H7 (cell line): ENCODE data around the gene CDKL1. TPM values are rescaled to one million over a fixed set of nuclear protein-coding genes. Genes with fewer than 3 reads are reported as not detected.
A peak's percentile ranks its signal among the peaks of the same experiment; 100 is the strongest.

Source experiments
- DNase-seq: peaks from one replicate; pipeline ENCODE4 v3.0.0; 2012
- H3K27me3 ChIP-seq: 2 replicates; pipeline ENCODE4 v1.6.0; 2011; ENCODE audit warnings: mild to moderate bottlenecking, low read length; ENCODE audit not compliant: control insufficient read depth, insufficient read depth
- H3K36me3 ChIP-seq: replicated peaks from 2 replicates; pipeline ENCODE4 v1.5.1; 2011; ENCODE audit warnings: low read length; ENCODE audit not compliant: control insufficient read depth, insufficient read depth
- H3K4me3 ChIP-seq: 2 replicates; pipeline ENCODE4 v1.5.1; 2011; ENCODE audit warnings: low read depth, mild to moderate bottlenecking, control low read depth, low read length, moderate library complexity; ENCODE audit not compliant: insufficient read depth
- total RNA-seq: library from RNA; depleted of rRNA; stranded (reverse); fragments of >200 nt; shearing (Covaris generic); gene quantifications from 2 replicates; pipeline ENCODE4 v1.2.3, GENCODE V29; 2014; rRNA removed

CDKL1 gene
- total RNA-seq, 1 experiment from 2014 or later = 16.4 TPM

GRCh38 chr14:50312734-50313054 is 84.0 kb downstream of the CDKL1 start:
- DNase-seq = no peak
- H3K4me3 ChIP-seq = peak overlapping the region; percentile 91
- no peaks in the 10 kb centered on the region for H3K27me3 ChIP-seq
- H3K36me3 ChIP-seq = peaks cover 2% of the 10 kb centered on the region; the same call in 1 of the 2 replicates

DNA sequence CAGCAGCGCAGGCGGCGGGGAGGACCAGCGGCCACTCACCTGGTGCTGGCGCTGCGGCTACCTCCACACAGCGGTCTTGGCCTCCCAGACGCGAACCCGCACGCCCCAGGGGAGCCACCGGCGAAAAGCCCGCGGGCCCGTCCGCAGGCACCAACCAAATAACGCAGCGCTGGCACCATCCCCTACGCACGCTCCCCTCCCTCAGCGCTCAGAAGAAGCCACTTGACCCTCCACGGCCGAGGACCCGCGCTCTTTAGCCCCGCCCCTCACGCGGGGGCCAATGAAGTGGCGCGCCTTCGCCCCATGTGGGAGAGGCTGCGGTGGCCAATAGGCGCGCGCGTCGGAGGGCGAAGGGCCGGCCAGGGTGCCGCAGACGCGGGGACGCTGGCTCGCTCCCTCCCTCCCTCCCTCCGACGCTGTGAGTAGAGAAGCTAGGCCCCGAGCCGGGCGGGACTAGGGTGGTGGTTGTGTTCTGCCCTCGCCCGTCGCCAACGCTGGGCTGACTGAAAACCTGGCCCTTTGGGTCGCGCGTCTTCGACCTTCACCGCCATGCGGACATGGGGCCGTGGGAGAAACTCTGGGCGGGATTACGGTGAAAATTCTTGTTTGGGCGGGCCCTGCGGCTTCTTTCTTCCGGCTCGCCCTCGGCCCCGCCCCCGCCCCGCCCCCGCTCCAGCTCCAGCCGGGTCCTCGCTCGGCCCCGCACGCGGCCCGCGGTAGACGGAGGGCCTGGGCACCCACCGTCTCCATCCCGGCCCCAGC is 84.5 kb downstream of the CDKL1 start, which contains the start of the genes DMAC2L and L2HGDH:
Gene DMAC2L (plus strand): TSS at position 353 of the 762 bp plus-strand sequence. CDS start 9,164 bp downstream, outside the sequence.
Gene L2HGDH (minus strand): TSS at position 258 of the 762 bp plus-strand sequence. CDS start 79 bp downstream, at position 179.
- Histone ChIP-seq H3K27me3 (no peaks in the 10 kb centered on the region), H3K36me3 (peaks cover 2% of the 10 kb centered on the region; the same call in 1 of the 2 replicates), H3K4me3 (peak within 1 kb of the TSS; percentile 91)
- peak; percentile 97 for DNase-seq

DNA sequence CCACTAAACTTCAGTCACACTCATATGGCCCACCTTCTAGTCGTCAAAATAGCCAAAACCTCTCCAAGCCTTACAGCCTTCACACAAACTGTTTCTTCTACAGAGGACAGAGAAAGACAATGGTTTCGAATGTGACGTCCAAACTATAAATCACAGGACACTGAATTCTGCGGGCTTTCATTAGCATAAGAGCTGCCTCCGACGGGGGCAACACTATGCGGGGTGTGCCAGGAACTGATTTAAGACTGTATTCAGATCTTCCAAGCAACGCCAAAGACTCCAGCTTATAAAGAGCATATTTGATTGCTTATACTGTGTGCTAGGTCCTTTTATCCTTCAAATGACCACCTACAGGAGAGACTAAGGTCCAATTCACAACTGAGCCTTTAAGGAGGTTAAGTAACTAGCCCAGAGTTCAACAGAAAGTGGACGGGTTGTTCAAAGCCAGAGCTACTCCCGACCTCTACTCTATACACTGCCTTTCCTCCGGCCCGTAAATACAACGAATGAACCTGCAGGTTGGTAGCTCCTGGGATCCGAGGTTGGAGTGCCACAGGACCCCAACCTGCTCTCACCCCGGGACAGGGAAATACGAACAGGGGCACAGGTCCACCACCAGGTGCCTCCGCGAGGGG is 85.2 kb downstream of the CDKL1 start:
- peak; percentile 22 for DNase-seq
- no peaks in the 10 kb centered on the region for H3K27me3 ChIP-seq
- H3K4me3 ChIP-seq = peak overlapping the region; percentile 91
- peaks cover 2% of the 10 kb centered on the region; the same call in 1 of the 2 replicates for H3K36me3 ChIP-seq

DNA sequence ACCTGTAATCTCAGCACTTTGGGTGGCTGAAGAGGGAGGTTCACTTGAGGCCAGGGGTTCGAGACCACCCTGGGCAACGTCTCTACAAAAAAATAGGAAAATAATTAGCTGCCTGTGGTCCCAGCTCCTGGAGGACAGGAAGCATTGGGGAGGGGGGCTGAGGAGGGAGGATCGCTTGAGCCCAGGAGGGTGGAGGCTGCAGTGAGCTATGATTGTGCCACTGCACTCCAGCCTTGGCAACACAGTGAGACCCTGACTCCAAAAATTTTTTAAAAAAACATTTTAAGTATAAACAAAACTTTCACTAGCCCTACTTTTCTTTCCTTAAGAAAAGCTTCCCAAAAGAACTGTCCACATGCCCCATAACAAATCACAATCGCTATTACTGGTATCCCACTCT is 86.2 kb downstream of the CDKL1 start:
- no peaks in the 10 kb centered on the region for H3K27me3 ChIP-seq
- H3K4me3 ChIP-seq = no peak overlapping the region
- no peak for DNase-seq
- H3K36me3 ChIP-seq = peaks cover 2% of the 10 kb centered on the region; the same call in 1 of the 2 replicates

DNA sequence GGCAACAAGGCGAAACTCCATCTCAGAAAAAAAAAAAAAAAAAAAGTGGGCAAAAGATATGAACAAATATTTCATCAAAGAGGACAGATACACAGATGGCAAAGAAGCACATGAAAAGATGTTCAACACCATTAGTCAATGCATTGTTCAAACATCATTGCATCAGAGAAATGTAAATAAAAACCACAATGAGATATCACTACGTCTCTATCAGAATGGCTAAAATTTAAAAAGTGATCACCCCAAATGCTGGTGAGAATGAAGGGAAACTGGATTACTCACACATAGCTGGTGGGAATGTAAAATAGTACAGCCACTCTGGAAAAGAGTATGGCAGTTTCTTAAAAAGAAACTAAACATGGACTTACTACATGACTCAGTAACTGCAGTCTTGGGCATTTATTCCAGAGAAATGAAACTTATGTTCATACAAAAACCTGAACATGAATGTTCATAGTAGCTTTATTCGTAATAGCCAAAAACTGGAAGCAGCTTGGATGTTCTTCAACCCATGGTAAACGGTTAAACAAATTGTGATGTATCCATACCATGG is 88.2 kb downstream of the CDKL1 start:
- no peaks in the 10 kb centered on the region for H3K27me3 ChIP-seq
- H3K36me3 ChIP-seq = no peaks in the 10 kb centered on the region
- DNase-seq = no peak
- no peak overlapping the region for H3K4me3 ChIP-seq

- Histone ChIP-seq H3K36me3 (no peaks in the 10 kb centered on the region), H3K27me3 (no peaks in the 10 kb centered on the region), H3K4me3 (no peak overlapping the region)
- no peak for DNase-seq
Measured at GRCh38 chr14:50303744-50304471, 92.8 kb downstream of the CDKL1 start.

- no peaks in the 10 kb centered on the region for H3K36me3 ChIP-seq
- no peak overlapping the region for H3K4me3 ChIP-seq
- H3K27me3 ChIP-seq = no peaks in the 10 kb centered on the region
Measured at GRCh38 chr14:50301914-50302313, 94.8 kb downstream of the CDKL1 start.

DNA sequence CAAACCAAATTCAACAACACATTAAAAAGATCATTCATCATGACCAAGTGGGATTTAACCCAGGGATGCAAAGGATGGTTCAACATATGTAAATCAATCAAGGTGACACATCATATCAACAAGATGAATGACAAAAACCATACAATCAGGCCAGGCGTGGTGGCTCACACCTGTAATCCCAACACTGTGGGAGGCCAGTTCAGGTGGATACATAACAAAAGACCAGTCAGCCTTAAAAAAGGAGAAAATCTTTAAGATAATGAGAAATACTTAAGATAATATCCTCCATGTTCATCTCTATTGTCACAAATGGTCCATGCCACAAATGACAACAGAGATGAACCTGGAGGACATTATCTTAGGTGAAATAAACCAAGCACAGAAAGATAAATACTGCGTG is 97.1 kb downstream of the CDKL1 start:
- no peak for DNase-seq
- Histone ChIP-seq H3K4me3 (no peak overlapping the region), H3K36me3 (no peaks in the 10 kb centered on the region), H3K27me3 (no peaks in the 10 kb centered on the region)

More at GRCh38 chr14:50301914-50302313, 94.8 kb downstream of the CDKL1 start:
- DNase-seq = no peak

- DNase-seq = no peak
- Histone ChIP-seq H3K27me3 (no peaks in the 10 kb centered on the region), H3K4me3 (no peak overlapping the region), H3K36me3 (no peaks in the 10 kb centered on the region; the same call in 1 of the 2 replicates)
Measured at GRCh38 chr14:50290306-50290705, 106.4 kb downstream of the CDKL1 start.

GRCh38 chr14:50288146-50288545 is 108.5 kb downstream of the CDKL1 start:
- H3K4me3 ChIP-seq = no peak overlapping the region
- no peaks in the 10 kb centered on the region for H3K36me3 ChIP-seq
- no peak for DNase-seq
- H3K27me3 ChIP-seq = no peaks in the 10 kb centered on the region

DNA sequence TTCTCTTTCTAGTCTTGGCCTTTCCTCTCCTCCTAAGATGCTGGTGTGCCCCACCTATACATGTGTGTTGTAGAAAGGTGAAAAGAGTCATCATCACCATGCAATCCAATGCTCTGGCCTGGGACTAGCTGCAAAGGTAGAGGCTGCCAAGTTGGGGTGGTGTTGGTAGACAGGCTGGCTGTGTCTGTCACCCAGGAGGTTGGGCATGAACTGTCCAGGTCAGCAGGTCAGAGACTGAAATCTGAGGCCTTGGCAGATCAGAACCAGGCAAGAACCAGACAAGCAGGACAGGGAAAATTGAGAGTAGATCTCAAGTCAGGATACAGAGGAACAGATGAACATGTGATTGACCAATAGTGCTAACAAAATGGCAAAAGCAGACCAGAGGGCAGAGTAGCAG is 110.8 kb downstream of the CDKL1 start:
- no peak for DNase-seq
- Histone ChIP-seq H3K27me3 (no peaks in the 10 kb centered on the region), H3K4me3 (no peak overlapping the region), H3K36me3 (no peaks in the 10 kb centered on the region; the same call in 1 of the 2 replicates)

Other genes with a start within 250 kb of the CDKL1 start
- gene SOS2, start 165.3 kb downstream of the CDKL1 start, total RNA-seq = 12.9 and 16.1 TPM in 2 replicates
- gene L2HGDH, start 84.7 kb downstream of the CDKL1 start, total RNA-seq = 17.4 and 18.2 TPM in 2 replicates
- 8.0 and 8.2 TPM in 2 replicates for gene DMAC2L, start 84.6 kb downstream of the CDKL1 start, total RNA-seq
- gene MAP4K5, start 135.7 kb upstream of the CDKL1 start, total RNA-seq = 17.2 and 27.4 TPM in 2 replicates
- 1.9 and 2.8 TPM in 2 replicates for gene ATL1, start 163.3 kb upstream of the CDKL1 start, total RNA-seq